ENCODE data around the gene GNPDA2. TPM values are rescaled to one million over a fixed set of nuclear protein-coding genes. Genes with fewer than 3 reads are reported as not detected.

Gene GNPDA2
- total RNA-seq (2022) (6.8 and 7.1 TPM in 2 replicates), Bru-seq, nascent RNA (percentile 56 among the genes with signal in this experiment), BruChase-seq, experiment 1, labeled RNA remaining after a 6-hour chase (percentile 62 among the genes with signal in this experiment), BruChase-seq, experiment 2, labeled RNA remaining after a 2-hour chase (percentile 54 among the genes with signal in this experiment)
- long read RNA-seq, transcript GNPDA2-201 (7 exons, 1,930 nt): major isoform, 5 of 12 reads
- long read RNA-seq, partial matches to known transcripts: 2 of 12 reads
- long read RNA-seq, other reads (novel, unspliced or antisense): 4 of 12 reads

DNA sequence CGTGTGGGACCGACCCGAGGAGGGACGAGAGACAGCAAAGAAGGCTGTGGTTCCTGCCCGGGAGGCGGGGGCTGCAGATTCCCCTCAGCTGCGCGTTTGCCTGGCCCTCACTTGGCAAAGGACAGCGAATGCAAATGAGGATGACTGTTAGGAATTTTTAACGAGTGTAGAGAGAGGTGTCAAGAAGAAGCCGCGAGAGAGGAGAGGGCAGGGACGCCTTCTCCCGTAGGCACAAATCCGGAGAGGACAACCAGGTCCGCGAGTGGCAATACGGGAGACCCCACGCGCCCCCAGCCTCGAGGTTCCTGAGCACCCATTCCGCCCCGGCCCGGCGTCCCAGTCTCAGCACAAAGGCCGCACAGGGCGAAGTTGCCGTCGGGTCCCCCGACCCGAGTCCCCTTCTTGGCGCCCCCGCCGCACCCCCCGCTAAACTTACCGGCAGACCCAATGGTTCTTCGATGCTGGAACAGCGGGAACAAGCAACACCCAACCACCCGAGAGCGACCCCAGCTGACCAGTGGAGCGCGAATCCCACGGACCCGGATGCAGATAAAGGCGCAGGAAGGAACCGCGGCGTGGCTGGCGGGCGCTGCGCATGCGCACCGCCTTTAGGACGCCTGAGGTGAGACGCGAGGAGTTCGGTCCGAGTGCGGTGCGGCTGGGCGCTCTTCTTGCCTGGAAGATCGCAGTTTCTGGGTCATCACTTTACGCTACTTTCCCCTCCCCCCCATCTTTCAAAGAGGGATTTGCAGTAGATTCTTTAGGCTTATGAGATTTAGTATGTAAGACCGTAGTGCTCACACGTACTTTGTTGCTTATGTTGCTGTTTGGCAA lies at the start of gene GNPDA2:
GNPDA2 (minus strand) TSS at position 519 of the 834 bp plus-strand sequence. CDS start 4,349 bp downstream, outside the sequence.
- Mint-ChIP-seq H3K27ac (ENCODE audit: unreplicated experiment) (peak within 1 kb of the TSS; percentile 42), H3K27me3 (ENCODE audit: unreplicated experiment) (no peaks in the 10 kb centered on the region), H3K4me3 (ENCODE audit: low read depth, unreplicated experiment) (peak within 1 kb of the TSS; percentile 74), H3K36me3 (ENCODE audit: insufficient read depth, unreplicated experiment) (peaks cover 18% of the 10 kb centered on the region), H3K4me1 (ENCODE audit: low read depth, unreplicated experiment) (peaks cover 9% of the 10 kb centered on the region), H3K9me3 (ENCODE audit: low read depth, unreplicated experiment) (no peaks in the 10 kb centered on the region)
- peak; percentile 74 for DNase-seq
- no TSS peak for BruUV-seq (replicated peaks)
- no peak for TF ChIP-seq CTCF (IDR thresholded peaks at IDR 0.05; ENCODE audit: unreplicated experiment)
- CTCF ChIA-PET: no interaction called here
- intact Hi-C loops (cut with micrococcal nuclease; ENCODE audit: unreplicated experiment): no loop called here

GRCh38 chr4:44772340-44772739 lies 46.0 kb upstream of the GNPDA2 start:
- DNase-seq: no peak
- no peaks in the 10 kb centered on the region for H3K27me3 Mint-ChIP-seq (ENCODE audit: unreplicated experiment)
- no peaks in the 10 kb centered on the region for H3K4me1 Mint-ChIP-seq (ENCODE audit: low read depth, unreplicated experiment)
- peaks cover 2% of the 10 kb centered on the region for H3K9me3 Mint-ChIP-seq (ENCODE audit: low read depth, unreplicated experiment)
- BruUV-seq (replicated peaks): no TSS peak
- no peak overlapping the region for H3K27ac Mint-ChIP-seq (ENCODE audit: unreplicated experiment)
- intact Hi-C loops (cut with micrococcal nuclease; ENCODE audit: unreplicated experiment): no loop called here
- TF ChIP-seq CTCF (IDR thresholded peaks at IDR 0.05; ENCODE audit: unreplicated experiment): no peak
- CTCF ChIA-PET: no interaction called here
- H3K4me3 Mint-ChIP-seq (ENCODE audit: low read depth, unreplicated experiment): no peak overlapping the region
- H3K36me3 Mint-ChIP-seq (ENCODE audit: insufficient read depth, unreplicated experiment): no peaks in the 10 kb centered on the region

- no peaks in the 10 kb centered on the region for H3K4me1 Mint-ChIP-seq (ENCODE audit: low read depth, unreplicated experiment)
- H3K27ac Mint-ChIP-seq (ENCODE audit: unreplicated experiment): no peak overlapping the region
- no peak for TF ChIP-seq CTCF (IDR thresholded peaks at IDR 0.05; ENCODE audit: unreplicated experiment)
- H3K27me3 Mint-ChIP-seq (ENCODE audit: unreplicated experiment): no peaks in the 10 kb centered on the region
- no TSS peak for BruUV-seq (replicated peaks)
- H3K4me3 Mint-ChIP-seq (ENCODE audit: low read depth, unreplicated experiment): no peak overlapping the region
- peaks cover 2% of the 10 kb centered on the region for H3K9me3 Mint-ChIP-seq (ENCODE audit: low read depth, unreplicated experiment)
- intact Hi-C loops (cut with micrococcal nuclease; ENCODE audit: unreplicated experiment): no loop called here
- DNase-seq: no peak
- CTCF ChIA-PET: no interaction called here
- no peaks in the 10 kb centered on the region for H3K36me3 Mint-ChIP-seq (ENCODE audit: insufficient read depth, unreplicated experiment)
Measured at GRCh38 chr4:44771789-44772188, 45.4 kb upstream of the GNPDA2 start.

GRCh38 chr4:44766453-44766852 lies 40.1 kb upstream of the GNPDA2 start:
- intact Hi-C loops (cut with micrococcal nuclease; ENCODE audit: unreplicated experiment): loop anchor here (10.0 kb wide), 1 partner anchor 158 kb away; no protein-coding TSS in a partner anchor
- CTCF ChIA-PET: no interaction called here
- Mint-ChIP-seq H3K27ac (ENCODE audit: unreplicated experiment) (no peak overlapping the region), H3K4me1 (ENCODE audit: low read depth, unreplicated experiment) (no peaks in the 10 kb centered on the region), H3K36me3 (ENCODE audit: insufficient read depth, unreplicated experiment) (no peaks in the 10 kb centered on the region), H3K9me3 (ENCODE audit: low read depth, unreplicated experiment) (no peaks in the 10 kb centered on the region), H3K27me3 (ENCODE audit: unreplicated experiment) (no peaks in the 10 kb centered on the region), H3K4me3 (ENCODE audit: low read depth, unreplicated experiment) (no peak overlapping the region)
- DNase-seq: no peak
- no peak for TF ChIP-seq CTCF (IDR thresholded peaks at IDR 0.05; ENCODE audit: unreplicated experiment)
- no TSS peak for BruUV-seq (replicated peaks)

Data from Calu3 (cell line).